HL-60 (cell line): ENCODE measurements around the gene CYB561D2.

Source experiments
- CTCF ChIP-seq: IDR thresholded peaks from one replicate; pipeline ENCODE4 v1.5.1; 2011; ENCODE audit warnings: low read length, control low read depth, inconsistent platforms; ENCODE audit not compliant: insufficient read depth
- GABPA ChIP-seq: IDR thresholded peaks from 2 replicates; pipeline ENCODE4 v1.6.1; 2012; ENCODE audit warnings: low read depth
- POLR2AphosphoS5 ChIP-seq: IDR thresholded peaks from 2 replicates; pipeline ENCODE4 v1.6.1; 2012; ENCODE audit warnings: low read depth
- REST ChIP-seq: IDR thresholded peaks from 2 replicates; pipeline ENCODE4 v1.6.1; 2012; ENCODE audit warnings: low read depth; ENCODE audit not compliant: insufficient replicate concordance

- TF ChIP-seq CTCF (no peak), POLR2AphosphoS5 (no peak), REST (no peak), GABPA (no peak)
Observed at GRCh38 chr3:50373146-50374051, 22.7 kb downstream of the CYB561D2 start.
